Measurements from ENCODE around the gene RNFT2. TPM values are rescaled to one million over a fixed set of nuclear protein-coding genes. Genes with fewer than 3 reads are reported as not detected.

The RNFT2 gene
- total RNA-seq, 1 donor from 2014 or later = 6.4 TPM

- H3K36me3 ChIP-seq = no peaks in the 10 kb centered on the region
- peaks cover 6% of the 10 kb centered on the region for H3K9me3 ChIP-seq
- no peak overlapping the region for H3K27ac ChIP-seq
- no peaks in the 10 kb centered on the region for H3K4me1 ChIP-seq
- no peak overlapping the region for H3K4me3 ChIP-seq
- intact Hi-C loops (cut with DNase I) = no loop called here
- no peaks in the 10 kb centered on the region for H3K27me3 ChIP-seq
- TF ChIP-seq CTCF (IDR thresholded peaks at IDR 0.05) (no peak), POLR2AphosphoS5 (IDR thresholded peaks at IDR 0.05; ENCODE audit: insufficient read depth in 1 of 2, low read depth in 1 of 2) (no peak), POLR2A (IDR thresholded peaks at IDR 0.05) (no peak)
- no peak for DNase-seq (ENCODE audit: extremely low spot score in 2 of 2)
Observed at GRCh38 chr12:116802018-116802417, 63.9 kb downstream of the RNFT2 start.

GRCh38 chr12:116803013-116803736 lies 65.1 kb downstream of the RNFT2 start:
- TF ChIP-seq CTCF (IDR thresholded peaks at IDR 0.05) (no peak), POLR2AphosphoS5 (IDR thresholded peaks at IDR 0.05; ENCODE audit: insufficient read depth in 1 of 2, low read depth in 1 of 2) (no peak), POLR2A (IDR thresholded peaks at IDR 0.05) (no peak)
- no peak overlapping the region for H3K27ac ChIP-seq
- no peak overlapping the region for H3K4me3 ChIP-seq
- no peaks in the 10 kb centered on the region for H3K36me3 ChIP-seq
- peaks cover 6% of the 10 kb centered on the region for H3K9me3 ChIP-seq
- no peak for DNase-seq (ENCODE audit: extremely low spot score in 2 of 2)
- no peaks in the 10 kb centered on the region for H3K4me1 ChIP-seq
- intact Hi-C loops (cut with DNase I) = no loop called here
- H3K27me3 ChIP-seq = no peaks in the 10 kb centered on the region

GRCh38 chr12:116804051-116804450 lies 65.9 kb downstream of the RNFT2 start:
- intact Hi-C loops (cut with DNase I) = no loop called here
- Histone ChIP-seq H3K4me1 (no peaks in the 10 kb centered on the region), H3K4me3 (no peak overlapping the region), H3K27ac (no peak overlapping the region), H3K9me3 (peaks cover under 1% of the 10 kb centered on the region), H3K36me3 (no peaks in the 10 kb centered on the region), H3K27me3 (no peaks in the 10 kb centered on the region)
- TF ChIP-seq CTCF (IDR thresholded peaks at IDR 0.05) (no peak), POLR2AphosphoS5 (IDR thresholded peaks at IDR 0.05; ENCODE audit: insufficient read depth in 1 of 2, low read depth in 1 of 2) (no peak), POLR2A (IDR thresholded peaks at IDR 0.05) (no peak)
- DNase-seq (ENCODE audit: extremely low spot score in 2 of 2) = no peak

GRCh38 chr12:116806845-116807440 lies 68.8 kb downstream of the RNFT2 start:
- no peaks in the 10 kb centered on the region for H3K4me1 ChIP-seq
- no peak overlapping the region for H3K4me3 ChIP-seq
- no peaks in the 10 kb centered on the region for H3K27me3 ChIP-seq
- no peaks in the 10 kb centered on the region for H3K36me3 ChIP-seq
- intact Hi-C loops (cut with DNase I) = no loop called here
- H3K9me3 ChIP-seq = no peaks in the 10 kb centered on the region
- DNase-seq (ENCODE audit: extremely low spot score in 2 of 2) = no peak
- no peak for TF ChIP-seq CTCF (IDR thresholded peaks at IDR 0.05)
- TF ChIP-seq POLR2A (IDR thresholded peaks at IDR 0.05) = no peak
- TF ChIP-seq POLR2AphosphoS5 (IDR thresholded peaks at IDR 0.05; ENCODE audit: insufficient read depth in 1 of 2, low read depth in 1 of 2) = no peak
- H3K27ac ChIP-seq = no peak overlapping the region

- TF ChIP-seq CTCF (IDR thresholded peaks at IDR 0.05) (no peak), POLR2AphosphoS5 (IDR thresholded peaks at IDR 0.05; ENCODE audit: insufficient read depth in 1 of 2, low read depth in 1 of 2) (no peak), POLR2A (IDR thresholded peaks at IDR 0.05) (no peak)
- H3K9me3 ChIP-seq = no peaks in the 10 kb centered on the region
- no peaks in the 10 kb centered on the region for H3K4me1 ChIP-seq
- no peaks in the 10 kb centered on the region for H3K27me3 ChIP-seq
- H3K4me3 ChIP-seq = no peak overlapping the region
- no peak for DNase-seq (ENCODE audit: extremely low spot score in 2 of 2)
- intact Hi-C loops (cut with DNase I) = no loop called here
- H3K27ac ChIP-seq = no peak overlapping the region
- H3K36me3 ChIP-seq = no peaks in the 10 kb centered on the region
Observed at GRCh38 chr12:116807546-116807945, 69.4 kb downstream of the RNFT2 start.
